IPS-NIHi7 (cell line): ENCODE data around the gene ZSCAN20.

Experiments used
- DNase-seq: peaks from one replicate; pipeline ENCODE4 v3.0.0; 2012; ENCODE audit warnings: mixed read lengths; ENCODE audit errors: extremely low spot score

The ZSCAN20 gene

DNA sequence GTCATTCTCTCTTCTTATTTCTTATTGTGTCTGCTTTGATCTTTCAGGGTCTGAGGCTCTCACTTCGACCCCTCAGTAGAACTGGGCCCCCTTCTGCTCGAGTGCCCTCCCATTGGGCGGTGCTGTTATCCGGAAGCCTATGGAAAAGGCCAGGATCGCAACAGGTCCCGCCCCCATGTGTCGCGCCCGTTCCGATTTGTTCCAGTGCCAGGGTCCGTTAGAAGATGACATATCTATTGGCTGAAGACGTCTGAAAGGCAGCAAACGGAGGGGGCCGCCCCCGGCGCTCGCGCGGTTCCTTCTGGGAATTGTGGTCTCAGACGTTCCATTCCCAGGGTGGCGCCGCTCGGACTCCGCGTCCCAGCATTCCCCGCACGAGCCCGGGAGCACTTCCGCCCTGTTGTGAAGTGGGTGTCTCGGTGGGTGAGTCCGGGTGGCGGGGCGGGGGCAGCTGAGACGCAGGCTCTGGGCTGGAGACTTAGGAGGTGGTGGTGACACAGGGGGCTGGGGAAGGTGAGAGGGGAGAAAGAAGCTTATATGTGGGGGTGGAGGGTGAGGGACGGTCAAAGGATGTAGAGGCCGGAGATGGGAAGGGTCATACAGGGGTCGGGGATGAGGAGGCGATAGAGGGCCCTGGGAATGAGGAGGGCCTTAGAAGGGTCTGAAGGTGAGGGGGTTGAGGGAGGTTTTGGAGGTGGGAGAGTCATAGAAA lies at the start of gene ZSCAN20:
Gene ZSCAN20 (plus strand): TSS at position 377 of the 712 bp plus-strand sequence. CDS start 6,644 bp downstream, outside the sequence.
- DNase-seq: peak; percentile 98

DNA sequence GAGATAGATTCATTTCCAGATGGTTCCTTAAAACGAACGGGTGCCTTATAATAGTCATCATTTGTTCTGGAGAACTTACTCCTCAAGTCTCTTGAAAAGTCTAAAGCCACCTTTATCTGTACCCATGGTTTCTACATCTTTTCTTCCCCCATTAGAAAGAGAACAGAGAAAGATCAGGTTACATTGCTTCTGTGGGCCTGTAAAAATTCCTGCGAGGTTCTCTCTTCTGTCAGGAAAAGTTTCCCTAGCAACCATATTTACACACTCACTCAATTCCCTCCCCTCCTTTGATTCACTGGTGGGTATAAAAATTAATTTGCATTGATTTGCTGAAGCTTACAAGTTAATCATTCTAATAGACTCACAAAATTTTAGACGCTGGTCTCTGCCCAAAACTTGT lies 48.2 kb upstream of the ZSCAN20 start:
- DNase-seq: no peak

DNA sequence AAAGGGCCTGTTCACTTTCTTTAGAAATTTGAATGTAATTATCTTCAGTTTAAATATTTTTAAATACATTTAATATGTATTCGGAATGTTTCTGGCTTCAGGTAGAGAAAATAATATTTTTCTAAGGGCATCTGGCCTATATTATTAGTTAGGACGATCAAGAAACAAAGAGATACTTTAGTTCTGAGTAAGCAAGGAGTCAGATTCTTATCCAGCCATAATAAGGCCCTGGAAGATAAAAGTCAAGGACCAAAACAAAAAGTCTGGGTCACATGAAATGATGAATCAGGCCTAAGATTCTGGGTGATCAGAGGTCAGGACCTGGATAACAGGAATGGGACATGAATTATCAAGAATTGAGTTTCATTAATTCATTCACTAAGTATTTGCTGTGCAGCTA lies 47.8 kb upstream of the ZSCAN20 start:
- no peak for DNase-seq

DNA sequence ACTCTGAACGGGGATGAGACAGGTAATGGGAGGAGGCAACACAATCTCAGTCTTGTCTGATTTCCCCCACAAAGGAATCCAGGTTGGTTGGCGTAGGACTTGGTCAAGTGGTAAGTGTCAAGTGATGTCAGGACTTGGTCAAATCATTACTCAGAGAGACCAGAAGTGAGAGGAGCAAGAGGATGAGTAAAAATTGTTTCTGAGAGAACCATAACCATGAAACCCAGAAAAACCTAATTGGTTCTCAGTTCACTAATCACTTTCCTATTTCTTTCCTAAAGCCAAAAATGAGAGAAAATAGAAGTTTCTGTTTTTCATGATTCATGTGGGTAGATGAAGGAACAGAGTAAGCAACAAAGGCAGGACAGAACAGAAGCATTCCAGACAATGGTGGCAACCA lies 46.5 kb upstream of the ZSCAN20 start:
- no peak for DNase-seq

DNA sequence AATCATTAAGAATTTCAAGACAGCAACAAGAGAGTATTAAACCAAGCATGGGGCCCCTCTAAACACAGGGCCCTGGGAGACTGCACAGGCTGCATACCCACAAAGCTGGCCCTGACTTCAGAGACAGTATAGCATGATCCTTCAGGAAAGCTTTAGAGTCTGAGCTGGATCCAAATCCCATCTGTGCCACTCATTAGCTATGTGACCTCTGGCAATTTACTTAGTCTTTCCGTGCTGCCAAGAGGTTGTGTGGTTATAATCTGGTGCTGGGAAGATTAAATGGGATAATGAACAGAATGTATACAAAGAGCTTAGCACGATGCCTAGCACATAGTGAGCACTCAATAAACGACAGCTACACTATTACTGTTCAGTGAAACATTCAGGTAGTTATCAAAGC lies 45.5 kb upstream of the ZSCAN20 start:
- no peak for DNase-seq

DNA sequence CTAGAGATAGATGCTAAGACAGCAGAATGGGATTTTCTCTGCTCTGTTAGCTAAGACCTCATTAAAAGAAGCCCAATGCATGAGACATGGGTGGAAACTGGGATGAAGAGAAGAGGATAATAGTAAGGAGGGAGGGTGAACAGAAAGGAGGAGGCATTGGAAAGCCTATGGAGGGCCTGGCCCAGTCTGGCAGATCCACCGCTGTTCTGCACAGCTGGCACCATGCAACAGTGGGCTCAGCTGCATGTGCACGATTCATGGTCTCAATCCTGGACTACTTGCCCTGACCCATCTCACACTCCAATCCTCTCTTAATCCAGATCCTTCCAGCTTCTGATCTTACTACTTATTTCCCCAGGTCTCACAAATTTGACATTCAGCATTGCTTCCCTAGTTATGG lies 43.8 kb upstream of the ZSCAN20 start:
- DNase-seq: no peak

DNA sequence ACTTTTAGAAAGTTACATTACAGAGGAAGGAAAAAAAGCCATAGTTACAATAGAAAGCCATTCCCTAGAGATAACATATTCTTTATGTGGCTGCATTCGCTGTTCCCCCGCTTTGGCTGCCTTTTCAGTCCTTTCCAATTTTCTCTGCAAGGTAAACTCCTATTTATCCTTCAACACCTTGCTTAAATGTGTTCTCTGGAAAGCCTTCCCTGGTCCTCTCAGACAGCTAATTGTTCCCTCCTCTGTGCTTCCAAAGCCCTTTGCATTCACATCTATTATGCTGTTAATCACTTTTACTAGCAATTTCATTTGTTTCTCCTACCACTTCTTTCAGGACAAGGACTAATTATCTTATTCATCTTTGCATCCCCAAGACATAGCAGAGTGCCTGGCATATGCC lies 43.1 kb upstream of the ZSCAN20 start:
- no peak for DNase-seq

DNA sequence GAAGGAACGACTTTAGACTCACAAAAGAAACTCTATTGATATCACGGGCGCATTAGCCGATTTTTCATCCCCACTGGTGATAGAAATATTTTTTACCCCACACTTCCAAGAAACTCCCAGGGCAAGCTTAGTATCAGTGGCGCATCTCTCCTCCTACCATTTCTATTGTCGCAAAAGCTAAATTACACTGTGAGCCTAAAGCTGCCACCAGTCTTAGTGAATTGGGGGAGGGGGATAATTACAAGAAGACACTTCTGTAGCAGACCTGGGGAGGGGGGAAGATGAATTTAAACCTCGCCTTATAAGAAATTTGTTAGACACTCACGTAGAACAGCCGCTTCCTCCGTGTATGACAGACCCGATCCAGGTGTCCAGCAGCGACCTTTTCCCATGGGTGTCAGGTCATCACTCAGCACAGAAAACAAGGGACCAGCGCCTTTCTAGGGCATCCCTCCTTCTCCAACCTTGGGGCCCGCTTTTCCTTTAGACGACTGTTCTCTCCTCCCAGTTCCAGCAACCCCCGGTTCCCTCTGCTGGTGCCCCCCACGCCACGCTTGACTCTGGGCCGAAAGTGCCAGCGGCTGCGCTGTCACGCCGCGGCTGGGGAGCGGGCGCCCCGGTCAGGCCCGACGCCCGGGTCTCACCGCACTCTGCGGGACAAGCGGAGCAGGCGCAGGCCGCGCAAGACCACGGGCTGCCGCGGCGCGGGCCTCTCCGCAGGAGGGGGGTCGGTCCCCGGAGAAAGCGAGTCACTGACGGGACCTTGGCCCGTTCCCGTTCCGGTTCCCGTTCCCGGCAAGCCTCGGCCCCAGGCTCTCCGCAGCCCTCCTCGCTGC lies 42.4 kb upstream of the ZSCAN20 start:
- DNase-seq: peak; percentile 49

DNA sequence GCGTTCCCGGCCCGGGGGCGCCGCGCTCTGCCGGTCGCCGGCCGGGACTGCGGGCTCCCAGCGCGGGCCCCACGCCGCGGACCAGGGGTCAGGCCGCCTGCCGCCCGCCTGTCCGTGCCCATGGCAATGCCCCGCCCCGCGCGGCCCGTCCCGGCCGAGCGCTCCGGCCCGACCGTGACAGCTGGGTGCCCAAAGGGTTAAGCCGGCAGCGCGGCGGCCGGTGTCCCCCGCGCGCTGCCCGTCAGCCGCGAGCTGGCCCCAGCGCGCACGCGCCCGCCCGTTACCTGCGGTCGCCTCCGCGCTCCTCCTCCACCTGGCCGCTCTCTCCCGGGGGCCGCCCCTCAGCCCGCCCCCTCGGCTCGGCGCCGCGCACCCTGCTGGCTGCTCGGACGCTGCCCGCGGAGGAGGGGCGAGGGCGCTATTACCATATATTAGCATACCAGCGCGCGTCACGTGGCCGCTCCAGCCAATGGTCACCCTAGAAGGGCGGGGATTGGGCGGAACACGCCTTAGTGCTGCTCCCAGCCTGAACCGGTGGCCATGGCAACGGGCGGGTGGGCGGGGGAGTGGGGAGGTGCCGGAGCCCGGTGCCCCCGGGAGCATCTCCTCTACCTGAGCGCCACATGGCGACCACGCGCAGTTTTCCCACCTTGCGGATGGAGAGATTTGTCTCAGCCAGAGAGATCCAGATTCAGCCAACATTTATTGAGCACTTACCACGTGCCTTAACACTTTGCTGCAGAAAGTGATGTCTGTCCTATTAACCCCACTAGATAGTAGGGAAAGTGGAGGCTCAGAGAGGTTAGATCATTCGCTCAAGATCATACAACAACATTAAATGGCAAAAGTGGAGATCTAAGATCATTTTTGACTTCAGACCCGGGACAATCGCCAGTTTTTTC lies 41.5 kb upstream of the ZSCAN20 start, which contains the start of gene PHC2:
Gene PHC2 (minus strand): TSS at position 404 of the 902 bp plus-strand sequence. CDS start 55,556 bp downstream, outside the sequence.
- DNase-seq: peak; percentile 99

DNA sequence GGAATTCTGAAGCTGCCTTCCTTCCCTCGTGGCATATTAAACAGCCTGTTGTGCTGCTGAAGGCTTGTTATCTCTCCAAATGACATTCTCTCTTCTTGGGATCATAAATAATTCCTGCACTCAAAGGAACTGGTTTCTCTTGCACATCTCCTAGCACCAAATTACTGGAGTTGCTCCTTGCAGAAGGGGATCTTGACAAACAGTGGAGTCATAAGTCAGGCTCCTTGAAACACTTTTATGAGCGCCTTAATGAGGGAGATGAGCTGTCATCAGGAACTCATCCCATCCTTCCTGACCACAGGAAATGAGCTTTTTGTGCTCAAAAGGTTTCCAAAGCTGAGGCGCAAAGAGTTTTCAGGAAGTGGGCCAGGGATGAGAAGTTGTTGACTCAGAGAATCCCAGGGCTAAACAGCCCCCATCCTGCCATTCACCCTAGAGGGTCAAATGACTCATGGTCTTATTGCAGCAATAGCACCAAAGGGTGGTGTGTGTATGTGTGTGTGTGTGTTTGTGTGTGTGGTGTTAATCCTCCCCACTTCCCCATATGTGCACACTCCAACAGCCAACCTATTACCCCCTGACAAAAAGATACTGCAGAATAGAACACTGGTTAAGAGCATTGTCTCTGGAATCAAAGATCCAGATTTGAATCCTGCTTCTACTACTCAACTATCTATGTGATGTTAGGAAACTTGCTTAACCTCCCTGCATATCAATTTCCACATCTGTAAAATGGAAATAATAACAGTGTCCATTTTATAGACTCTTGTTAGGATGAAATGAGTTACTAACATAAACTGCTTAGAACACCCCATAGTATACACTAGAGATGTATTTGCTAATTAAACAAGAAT lies 38.7 kb upstream of the ZSCAN20 start:
- no peak for DNase-seq

DNA sequence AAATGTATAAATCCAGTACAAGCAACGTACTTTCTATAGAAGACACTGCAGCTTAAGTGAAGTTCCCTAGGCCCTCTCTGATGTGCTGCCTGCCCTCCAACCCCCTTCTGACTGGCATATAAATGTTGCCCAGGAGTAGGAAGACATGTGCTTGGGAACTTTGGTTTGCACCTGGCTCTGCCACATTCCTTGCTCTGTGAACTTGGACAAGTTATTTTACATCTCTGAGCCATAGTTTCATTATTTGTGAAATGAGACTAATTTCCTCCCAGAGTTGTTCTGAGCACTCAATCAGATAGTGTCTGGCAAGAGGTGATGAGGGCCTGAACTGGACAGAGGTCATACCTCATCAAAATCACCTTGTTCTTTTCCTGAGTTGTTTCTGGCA lies 38.1 kb upstream of the ZSCAN20 start:
- DNase-seq: no peak

DNA sequence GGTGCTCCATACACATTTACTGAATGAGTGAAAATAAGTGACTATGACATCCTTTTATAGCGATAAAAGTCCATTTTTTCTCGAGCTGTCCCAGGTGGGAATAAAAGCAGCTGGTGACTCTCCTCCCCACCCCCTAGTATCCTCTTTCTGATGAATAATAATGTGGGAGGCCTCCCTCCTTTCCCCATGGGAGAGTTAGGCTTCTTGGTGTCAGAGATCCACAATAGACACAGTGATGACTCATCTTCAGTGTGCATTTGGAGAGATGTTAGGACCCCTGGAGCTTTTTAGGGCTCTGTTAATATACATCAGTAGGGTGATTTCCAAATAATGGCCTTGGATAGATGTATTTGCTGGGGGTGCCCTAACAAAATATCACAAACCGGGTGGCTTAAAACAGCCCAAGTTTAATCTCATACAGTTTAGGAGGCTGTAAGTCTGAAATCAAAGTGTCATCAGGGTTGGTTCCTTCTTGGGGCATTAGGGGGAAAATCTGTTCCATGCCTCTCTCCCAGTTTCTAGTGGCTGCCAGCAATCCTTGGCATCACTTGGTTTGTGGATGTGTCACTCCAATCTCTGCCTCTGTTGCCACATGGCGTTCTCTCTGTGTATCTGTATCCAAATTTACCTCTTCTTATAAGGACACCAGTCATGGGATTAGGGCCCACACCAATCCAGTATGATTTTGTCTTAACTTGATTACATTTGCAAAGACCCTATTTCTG lies 37.2 kb upstream of the ZSCAN20 start:
- no peak for DNase-seq

DNA sequence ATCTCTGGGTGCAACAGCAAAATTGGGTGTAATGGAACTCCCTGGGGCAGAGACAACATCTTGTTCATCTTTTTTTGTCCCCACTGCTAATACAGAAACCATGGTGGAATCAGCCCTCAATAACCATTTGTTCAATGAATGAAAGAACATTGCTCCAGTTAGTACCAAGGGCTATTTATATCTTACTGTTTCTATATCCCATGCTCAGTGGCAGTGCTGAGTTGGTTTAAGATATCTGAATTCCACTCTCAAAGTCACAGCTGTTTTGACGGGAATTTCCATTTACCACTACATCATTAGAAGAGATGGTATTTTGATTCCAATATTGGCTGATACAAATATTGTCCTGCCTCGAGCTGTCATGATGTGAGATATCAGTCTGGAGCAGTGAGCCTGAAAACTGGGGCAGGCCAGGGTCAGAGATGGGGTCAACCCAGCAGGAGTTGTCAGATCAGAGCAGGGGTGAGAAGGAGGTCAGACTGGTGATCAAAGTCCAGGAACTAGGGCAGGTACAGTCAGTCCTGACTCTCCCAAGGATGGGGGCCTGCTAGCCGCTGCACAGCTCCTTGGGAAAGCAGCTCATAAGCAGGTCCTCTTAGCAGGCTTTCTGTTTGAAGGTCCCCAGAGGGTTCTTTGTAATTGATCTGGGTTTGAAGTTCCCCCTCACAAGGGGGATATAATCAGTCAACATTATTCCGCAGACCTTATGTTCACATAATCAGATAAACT lies 35.7 kb upstream of the ZSCAN20 start:
- DNase-seq: no peak

DNA sequence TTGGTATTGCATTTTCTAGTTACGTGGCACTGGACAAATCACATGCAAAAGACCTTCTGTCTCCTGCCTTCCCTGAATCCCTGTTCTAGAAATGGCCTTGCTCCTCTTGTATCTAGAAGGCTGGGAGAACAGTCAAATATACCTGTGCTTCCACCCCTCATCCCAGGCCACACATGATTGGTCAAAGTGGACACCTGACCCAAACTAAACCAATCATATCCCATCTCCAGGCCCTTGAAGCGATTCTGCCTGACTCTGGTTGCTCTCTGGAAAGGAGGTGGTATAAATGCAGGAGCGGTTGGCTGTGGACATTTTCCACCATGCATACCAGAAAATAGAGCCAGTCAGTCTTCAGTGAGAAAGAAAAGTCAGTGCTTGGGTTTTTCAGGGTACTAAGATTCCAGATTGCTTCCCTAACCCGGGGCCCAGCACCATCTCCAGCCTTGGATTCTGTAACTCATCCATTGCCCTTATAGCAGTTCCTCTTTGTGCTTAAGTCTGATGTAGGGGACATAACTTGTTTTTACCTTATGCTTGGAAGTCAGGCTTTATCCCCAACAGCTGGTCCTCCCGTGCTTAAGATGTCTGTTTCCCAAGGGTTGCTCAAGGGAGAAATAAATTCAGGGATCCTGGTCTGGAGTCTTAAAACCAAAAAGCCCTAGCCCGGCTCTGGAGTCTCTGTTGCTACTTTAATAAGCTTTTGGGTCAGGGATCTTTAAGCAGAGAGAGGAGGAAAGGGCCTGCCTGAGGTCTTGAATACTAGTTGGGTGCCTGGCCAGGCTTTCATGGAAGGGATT lies 33.9 kb upstream of the ZSCAN20 start:
- no peak for DNase-seq

DNA sequence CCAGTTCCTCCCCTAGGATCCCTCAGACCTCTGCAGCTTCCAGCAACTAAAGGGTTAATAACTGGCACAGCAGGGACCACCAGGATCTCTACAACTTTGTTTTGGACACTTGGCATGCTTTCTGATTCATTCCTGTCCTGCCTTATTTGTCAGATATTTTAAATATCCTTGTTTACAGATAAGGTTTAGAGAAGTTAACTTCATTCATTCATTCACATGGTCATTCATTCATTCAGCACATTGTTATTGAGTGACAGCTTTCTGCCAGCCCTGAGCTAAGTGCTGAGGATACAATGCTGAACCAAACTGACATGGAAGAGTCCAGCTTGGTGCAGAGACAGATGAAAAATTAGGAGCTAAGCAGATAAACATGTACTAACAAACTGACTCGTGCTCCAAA lies 32.8 kb upstream of the ZSCAN20 start:
- no peak for DNase-seq

DNA sequence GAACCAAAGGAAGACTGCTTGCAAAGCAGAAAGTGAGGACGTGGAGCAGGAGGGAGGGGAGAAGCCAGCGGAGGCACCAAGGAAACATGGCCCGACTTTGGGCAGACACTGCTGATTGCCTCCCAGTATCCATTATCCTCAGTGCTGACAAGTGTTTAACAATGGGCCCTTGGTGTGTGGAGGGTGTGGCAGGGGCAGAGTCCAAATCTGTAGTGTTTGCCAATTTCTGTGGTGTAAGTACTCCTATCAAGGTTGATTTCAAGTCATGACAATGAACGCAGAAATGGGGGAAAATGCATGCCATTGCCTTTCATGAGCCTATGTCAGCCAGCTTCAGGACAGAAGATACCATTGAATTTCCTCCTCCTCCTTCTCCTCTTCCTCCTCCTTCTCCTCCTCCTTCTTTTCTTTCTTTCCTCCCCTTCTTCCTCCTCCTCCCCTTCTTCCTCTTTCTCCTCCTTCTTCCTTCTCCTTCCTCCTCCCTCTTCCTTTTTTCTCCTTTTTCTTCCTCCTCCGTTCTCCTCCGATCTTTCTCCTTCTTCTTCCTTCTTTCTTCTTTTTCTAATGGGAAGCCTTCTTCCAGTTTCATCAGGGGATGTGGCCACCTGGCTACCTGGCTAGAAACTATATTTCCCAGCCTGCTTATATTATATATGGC lies 31.2 kb upstream of the ZSCAN20 start:
- DNase-seq: no peak

DNA sequence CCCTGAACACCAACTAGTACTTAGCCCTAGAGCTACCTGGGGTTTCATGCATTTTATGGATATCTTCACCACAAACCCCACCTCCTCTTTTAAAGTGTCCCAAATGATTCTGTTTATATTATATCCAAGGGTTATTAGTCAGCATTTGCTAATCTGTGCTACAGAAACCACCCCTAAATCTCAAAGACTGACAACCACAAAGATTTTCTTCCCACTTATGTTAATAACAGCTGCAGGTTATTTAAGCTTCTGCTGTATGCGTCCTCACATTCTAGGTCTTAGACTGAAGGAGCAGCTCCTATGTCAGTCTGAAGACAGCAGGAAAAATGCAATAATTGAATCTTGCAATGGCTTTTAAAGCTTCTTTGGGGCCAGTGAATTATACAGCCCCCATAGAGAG lies 30.3 kb upstream of the ZSCAN20 start:
- no peak for DNase-seq

DNA sequence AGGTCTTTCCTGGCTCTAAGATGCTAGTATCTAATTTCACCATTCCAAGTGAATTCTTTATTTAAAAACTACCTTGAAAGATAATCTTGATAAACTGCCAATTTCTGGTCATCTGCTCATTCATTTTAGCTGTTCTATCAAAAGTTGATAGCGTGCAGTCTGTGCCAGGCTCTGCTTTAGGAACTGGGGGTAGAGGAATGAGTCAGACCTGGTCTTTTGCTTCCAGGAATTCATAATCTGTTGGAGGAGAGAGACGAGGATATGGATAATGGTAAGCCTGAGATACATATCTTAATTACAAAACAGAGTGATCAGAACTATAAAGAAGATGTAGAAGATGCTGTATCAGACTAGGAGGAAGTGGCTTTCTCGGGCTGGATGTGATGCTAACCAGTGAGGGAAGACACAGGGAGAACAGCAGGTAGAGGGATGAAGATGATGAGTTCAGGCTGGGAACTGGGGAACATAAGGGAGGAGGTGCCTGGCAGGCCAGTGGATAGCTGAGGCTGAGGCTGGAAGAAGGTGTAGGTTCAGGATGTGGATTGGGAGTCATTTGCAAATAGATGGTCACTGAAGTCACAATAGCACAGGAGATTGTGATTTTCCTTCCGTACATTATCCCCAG lies 29.3 kb upstream of the ZSCAN20 start:
- DNase-seq: no peak
